HG02943 (cell line): Measurements from ENCODE around the gene BRI3.
"Not testable (repeated sequence)": the region's sequence is repeated elsewhere in the genome, so short reads cannot be mapped to it uniquely, and the experiment has no call there.

Source experiments
- ATAC-seq: cut with Tn5 transposase; IDR thresholded peaks from one replicate; pipeline ENCODE4 v1.9.1; 2021; ENCODE audit warnings: mild to moderate bottlenecking, low read depth, moderate library complexity; ENCODE audit not compliant: unreplicated experiment

The BRI3 gene

DNA sequence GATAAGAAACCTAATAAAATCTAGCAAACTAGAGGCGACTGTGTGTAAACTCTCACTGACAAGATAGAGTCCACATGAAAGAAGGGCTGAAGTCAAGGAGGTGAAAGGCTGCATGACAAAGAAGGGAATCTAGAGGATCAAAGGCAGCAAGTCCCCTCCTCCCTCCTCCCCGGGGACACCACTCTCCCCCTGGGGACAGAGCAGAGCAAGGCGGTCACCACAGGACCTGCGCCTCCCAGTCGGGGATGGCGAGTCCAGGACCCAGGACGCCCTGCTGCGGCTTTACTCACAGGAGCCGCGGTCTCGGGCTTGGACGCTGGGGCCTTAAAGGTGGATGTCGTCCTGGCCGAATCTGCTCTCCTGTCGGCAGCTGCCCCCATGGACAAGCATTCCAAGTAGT, 22.4 kb downstream of the BRI3 start:
- no peak for ATAC-seq

DNA sequence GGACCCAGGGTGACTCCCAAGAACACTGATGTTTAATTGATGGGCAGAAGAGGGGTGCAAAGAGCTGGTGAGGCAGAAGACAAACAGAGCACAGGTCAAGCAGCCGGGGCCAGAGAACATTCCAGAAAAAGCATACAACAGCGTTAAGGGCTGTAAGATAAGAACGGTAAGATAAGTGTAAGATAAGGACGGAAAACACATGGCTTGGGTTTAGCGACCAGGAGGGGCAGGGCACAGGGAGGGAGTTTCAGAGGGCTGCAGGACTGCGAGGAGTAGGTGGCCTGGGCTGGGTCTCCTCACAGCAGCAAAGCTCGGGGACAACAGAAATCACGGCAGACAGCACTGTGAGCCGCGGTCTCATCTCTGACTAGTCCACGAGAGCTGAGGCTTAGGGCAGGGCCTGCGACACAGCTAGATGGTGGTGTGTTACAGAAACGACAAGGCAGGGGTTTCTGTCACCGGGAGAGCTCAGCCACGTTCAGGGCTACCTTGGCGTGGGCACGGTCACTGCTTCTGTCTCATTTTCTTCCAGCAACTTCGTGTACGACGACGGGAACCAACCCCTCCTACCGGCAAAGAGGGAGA, 24.6 kb downstream of the BRI3 start:
- no peak for ATAC-seq

DNA sequence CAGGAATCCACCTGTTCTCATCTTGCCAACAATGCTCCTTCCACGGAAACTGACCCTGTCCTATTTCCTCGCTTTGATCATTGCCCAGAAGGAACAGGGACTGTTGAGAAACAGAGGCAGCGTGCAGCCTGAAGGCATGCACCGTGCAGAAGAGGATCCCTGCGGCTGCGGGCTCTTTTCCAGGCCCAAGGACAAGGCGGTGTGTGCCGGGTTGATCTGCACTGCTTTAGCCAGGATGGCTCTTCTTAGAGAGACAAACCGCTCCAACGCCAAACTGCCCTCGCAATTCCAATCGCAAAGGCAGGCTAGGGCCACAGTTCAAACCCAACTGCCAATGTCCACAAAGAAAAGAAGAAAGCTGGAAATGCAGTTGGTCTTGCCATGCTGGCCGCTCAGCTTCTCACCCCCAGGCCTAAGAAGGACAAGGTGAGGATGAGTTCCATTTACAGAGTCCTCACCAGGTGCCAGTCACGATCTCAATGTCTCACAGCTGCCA, 26.5 kb downstream of the BRI3 start:
- ATAC-seq: no peak

DNA sequence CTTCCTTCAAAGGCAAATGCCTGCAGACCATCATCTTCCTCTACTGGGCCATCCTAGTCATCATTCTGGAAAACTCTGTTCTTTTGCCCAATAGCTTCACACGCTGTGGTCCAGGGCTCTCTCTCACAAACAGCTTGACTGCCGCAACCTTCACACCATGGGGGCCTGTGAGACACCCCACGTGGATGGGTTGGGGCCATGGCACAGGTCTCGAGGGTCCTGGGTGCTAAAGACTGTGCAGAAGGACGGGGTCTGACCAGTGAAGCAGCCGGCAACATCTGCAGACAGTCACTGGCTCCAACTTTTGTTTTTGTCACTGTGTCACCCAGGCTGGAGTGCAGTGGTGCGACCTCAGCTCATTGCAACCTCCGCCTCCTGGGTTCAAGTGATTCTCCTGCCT, 28.1 kb downstream of the BRI3 start:
- no peak for ATAC-seq

DNA sequence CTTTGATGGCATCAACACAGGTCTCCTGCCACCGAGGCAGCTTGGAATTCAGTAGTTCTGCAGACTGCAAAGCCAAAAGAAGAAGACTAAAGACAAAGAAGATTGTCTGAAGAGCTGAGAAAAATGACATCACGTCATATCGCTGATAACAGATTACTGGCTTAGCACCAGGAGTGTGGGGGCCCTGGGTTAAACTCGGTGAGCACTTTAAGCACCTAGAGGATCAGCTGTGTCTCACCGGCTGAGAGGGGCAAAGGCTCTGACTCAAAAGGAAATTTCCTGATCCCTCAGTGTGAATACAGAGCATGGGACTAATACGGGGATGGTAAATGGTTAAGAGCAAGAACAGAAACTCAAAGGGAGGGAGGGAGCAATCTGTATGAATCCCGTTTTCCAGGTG, 30.7 kb downstream of the BRI3 start:
- no peak for ATAC-seq

DNA sequence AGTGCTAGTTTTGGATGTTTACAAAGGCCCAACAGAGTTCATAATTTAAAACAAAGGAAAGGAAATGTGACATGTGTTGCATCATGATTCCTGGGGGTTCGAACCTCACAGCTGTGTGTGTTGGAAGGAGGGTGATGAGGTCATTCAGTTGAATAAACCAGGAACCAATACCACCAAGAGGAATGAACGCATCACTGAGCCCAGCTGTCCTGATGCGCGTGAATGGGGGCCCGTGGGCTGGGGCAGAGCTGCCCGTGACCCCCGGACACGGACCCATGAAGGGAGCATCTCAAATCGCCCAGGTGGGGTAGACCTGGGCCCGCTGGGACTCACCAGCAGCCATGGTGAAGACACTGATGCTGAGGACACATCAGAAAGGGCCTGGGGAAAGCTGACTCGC, 33.0 kb downstream of the BRI3 start:
- ATAC-seq: no peak

DNA sequence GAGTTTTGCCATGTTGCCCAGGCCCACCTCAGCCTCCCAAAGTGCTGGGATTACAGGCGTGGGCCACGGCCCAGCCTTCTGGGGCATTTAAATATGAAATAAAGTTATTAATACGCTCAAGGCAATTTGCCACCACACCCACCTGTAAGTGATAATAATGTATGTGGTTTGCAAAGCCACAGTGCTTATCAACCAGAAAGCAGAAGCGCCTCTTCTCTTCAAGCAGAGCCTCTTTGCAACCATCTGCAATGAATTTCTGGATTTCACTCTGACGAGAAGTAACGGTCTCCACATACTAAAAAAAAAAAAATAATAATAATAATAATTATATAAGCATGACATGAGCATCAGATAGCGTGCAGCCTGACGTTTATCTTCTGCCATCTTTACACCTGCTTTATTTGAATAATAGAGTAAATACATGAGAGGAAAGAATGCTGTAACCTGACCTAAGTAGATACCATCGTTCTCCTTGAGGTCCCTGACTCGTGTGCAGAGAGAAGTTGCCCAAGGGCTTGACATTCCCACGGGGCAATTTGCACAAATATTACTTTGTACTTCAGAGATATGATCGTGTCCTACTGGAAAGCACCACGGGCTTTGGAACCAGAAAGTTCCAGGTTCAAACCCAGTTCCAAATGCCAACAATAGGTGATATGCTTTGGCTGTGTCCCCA, 34.0 kb downstream of the BRI3 start:
- no peak for ATAC-seq

DNA sequence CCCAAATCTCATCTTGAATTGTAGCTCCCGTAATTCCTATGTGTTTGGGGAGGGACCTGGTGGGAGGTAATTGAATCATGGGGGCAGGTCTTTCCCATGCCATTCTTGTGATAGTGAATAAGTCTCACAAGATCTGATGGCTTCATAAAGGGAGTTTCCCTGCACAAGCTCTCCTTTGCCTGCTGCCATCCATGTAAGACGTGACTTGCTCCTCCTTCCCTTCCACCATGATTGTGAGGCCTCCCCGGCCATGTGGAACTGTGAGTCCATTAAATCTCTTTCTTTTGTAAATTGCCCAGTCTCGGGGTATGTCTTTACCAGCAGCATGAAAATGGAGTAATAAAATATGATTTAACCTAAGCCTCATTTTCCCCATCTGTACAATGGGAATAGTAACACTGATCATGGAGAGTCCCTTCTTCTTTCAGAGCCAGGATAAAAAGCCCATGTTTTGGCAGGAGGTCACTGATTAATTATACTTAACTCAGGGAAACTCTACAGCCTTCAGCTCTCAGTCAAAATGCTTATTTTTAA, 34.6 kb downstream of the BRI3 start:
- ATAC-seq: not testable (repeated sequence)

DNA sequence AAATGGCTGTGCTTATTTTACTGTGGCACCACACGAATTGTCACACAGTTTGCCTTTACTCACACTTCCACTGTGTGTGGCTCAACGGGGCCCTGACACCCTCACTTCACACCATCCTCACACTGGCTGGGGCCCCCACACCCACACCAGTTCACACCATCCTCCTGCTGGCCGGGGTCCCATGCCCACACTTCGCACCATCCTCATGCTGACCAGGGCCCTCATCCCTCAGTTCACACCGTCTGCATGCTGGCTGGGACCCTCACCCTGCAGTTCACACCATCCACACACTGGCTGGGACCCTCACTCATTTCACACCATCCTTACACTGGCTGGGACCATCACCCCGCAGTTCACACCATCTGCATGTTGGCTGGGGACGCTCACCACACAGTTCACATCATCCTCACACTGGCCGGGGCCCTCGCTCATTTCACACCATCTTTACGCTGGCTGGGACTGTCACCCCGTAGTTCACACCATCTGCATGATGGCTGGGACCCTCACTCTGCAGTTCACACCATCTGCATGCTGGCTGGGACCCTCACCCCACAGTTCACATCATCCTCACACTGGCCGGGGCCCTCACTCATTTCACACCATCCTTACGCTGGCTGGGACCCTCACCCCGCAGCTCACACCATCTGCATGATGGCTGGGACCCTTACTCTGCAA, 36.0 kb downstream of the BRI3 start:
- ATAC-seq: no peak

DNA sequence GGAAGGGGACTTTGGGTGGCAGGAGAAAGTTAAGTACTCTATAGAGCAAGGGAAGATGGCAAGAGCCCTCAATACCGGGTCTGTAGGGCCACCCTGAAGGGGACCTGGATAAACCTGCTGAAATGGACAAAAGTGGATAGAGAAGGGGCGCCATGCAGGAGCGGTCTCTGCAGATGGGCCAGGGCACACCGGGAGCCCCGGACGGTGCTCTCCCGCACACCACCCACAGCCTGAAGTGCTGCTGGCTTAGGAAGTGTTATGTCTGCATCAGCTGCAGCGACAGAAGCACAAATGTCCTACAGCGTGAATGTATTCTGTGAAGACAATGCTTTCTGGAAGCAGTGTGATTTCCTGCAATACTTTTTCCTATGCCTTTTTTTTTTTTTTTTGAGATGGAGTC, 37.7 kb downstream of the BRI3 start:
- no peak for ATAC-seq

DNA sequence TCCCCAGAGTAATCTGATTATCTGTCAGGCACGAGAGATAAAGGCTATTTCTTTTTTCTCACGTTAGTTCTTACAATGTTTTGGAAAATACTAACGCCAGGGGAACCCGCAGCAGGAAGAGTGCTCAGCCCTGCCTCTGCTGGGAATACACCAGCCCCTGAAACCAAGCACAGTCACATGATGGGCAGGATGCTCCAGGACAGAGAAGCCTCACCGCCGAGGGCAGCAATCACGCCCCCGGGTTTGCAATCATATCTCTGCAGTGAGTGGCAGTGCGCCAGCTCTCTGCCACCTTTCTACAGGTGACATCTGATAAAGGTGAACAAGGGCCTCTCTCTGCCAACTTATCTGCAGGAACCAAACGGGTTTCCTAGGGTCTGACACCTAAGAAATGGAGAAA, 39.8 kb downstream of the BRI3 start:
- ATAC-seq: no peak

DNA sequence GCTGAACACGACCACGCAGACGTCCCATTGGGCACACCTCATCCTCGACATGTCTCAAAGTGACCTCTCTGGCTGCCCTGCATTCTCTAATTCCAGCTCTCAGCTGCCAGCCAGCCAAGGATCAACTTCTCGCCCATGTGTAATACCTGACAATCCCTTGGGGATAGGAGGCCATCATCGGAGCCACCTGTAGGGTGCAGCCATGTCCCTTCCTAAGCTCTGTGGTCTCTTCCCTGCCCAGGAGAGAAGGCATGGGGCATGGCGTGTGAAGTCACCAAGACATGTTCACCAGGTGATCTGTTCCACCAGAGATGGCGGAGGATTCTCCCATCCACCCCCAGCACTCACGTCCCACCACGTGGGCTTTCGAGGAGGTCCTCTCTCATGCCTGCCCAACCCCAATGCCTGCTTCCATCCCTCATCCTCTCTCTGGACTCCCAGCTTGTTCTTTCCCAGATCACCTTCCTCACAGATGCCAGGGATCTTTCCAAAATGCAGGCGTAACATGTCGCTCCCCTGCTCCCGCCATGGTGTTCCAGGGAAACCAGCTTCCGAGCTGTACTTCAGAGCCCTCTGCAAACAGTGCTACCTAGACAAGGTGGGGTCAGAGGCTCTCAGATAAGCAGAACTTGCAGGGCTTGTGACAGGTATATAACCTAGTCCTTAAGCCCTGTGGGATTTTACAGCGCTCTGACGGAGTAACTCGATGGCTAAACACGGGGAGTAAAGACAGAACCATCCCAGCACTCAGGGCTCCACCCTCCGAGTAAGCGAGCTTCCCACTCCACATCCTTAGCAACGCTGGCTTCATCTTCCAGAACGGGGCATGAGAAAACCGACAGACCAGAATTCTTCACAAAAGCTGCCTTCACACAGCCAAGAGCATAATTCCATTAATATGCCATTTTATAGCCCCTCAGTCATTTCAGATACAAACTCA, 41.1 kb downstream of the BRI3 start:
- no peak for ATAC-seq

DNA sequence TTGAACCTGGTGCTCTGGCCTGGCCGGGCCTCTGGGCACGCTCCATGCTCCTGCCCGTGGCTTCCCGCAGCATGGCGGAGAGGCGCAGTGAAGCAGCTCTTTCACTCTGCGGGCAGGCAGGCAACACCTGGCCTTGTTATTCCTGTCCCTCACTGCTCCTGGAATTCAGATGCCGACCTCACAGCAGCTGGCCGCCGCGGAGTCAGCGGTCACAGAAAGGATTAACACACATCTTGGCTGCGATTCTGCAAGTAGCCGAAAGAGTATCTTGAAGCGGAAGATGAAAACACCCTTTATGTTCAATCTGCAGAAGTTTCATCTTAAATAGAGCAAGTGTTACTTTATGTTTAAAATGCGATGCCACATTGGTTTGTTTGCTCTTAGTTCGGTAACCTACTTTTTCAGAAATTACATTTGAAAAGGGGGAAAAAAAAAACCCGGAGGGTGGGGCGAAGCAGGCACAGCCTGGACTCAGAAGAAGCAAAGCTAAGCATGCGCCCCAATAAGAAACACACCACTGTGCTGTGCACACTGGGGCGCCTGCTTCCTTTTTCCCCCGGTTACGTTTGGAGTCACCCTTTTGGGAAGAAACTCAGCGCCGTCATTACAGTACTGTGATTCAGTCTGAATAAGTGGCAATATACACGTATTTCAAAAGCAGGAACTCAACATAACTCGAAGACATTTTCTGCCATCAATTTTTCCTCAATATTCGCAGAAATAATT, 42.3 kb downstream of the BRI3 start:
- no peak for ATAC-seq

DNA sequence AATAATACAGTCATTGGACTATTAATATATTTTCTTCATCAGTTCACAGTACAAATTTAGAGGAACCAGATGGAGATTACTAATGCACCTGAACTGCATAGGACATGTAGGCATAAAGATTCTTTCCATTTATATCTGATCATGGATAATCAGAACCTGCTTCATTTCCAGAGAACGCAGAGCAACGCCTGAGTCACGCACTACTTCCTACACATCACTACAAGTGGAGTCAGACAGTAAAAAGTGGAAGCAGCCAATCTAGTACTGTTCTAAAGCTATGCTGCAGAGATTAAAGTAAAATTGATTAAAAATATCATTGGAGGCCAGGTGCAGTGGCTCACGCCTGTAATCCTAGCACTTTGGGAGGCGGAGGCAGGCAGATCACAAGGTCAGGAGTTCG, 43.3 kb downstream of the BRI3 start:
- no peak for ATAC-seq

DNA sequence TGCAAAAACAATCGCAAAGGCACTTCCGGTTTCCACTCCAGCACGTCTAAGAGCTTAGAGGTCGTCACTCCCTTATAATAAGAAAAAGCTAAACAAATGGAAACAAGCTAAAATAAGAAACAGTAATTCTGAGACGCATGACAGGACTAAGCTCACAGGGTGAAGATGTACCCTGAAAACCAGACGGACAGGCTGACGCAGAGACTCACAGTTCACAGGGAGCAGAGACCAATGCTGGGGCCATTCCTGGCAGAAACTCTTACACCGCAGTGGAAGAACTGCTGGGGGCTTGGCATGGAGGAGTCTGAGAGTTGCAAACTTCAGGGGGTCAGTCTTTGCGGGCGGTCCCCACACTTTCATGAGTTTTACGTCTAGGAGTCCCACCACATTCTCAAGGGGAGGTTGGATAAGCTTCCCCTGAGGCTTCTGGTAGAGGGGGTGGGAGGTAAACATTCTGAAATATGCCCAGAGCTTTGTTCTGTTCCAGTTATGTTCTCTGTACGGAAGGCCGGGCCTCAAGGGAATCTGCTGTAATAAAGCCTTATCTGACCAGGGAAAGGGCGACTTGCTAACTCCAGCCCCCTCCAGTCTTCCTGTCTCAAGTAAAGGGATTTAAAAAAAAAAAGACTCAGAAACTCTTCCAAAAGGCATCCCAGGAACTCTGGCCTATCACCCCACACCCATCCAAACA, 47.8 kb downstream of the BRI3 start:
- no peak for ATAC-seq

DNA sequence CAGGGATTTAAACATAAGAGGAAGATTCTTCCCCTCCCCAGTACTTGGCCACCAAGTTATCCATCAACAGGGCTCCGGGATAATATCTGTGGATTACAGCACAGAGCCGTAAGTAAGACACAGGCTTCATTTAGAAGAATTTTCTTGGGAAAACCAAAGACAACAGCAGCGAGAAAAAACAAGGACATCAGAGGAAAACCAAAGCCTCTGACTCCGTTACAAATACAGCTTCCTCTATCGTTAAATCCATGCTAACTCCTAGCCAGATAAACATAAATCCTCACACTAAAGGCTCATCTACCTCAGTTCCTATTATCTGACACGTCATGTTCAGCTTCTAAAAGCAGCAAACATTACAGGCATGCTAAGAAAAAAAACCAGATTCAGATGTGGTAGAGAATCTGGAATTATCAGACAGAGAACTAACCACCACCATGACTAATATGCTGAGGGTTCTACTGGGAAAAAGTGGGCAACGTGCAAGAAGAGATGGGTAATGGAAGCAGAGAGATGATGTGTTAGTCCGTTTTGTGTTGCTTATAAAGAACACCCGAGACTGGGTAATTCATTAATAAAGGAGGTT, 48.4 kb downstream of the BRI3 start:
- no peak for ATAC-seq

DNA sequence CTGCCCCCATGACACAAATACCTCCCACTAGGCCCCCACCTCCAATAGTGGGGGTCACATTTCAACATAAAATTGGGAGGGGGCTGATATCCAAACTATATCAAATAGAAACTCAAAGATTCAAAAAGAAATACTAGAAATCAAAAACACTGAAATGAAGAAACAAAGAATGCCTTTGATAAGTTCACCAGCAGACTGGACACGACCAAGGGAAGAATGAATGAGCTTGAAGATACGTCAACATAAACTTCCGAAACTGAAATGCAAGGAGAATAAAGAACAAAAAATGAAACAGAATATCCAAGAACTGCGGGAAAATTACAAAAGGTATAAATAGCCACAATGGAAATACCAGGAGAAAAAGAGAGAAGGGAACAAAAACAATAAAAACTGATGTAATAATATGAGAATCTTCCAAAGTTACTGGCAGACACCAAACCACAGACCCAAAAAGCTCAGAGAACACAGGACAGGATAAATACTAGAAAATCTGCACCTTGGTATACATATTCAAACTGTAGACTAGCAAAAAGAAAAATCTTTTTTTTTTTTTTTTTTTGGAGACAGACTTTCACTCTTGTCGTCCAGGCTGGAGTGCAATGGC, 49.5 kb downstream of the BRI3 start:
- ATAC-seq: no peak

DNA sequence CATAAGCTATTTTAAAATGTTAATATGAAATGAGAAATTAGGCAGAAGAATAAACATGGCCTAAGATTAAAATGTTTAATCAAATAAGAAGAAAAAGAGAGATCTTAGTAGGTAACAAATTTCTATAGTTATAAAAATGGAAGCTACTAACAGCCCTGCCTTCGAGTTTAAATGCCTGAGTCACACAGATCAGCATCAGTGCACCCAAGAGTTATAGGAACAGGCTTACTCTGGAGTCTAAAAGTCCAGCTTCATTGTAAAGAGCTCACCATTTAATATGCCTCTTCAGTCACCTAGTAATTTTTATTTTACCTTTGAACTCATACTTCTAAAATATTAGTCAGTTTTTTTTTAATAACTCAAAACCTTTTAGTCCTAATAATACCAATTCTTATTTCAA, 52.6 kb downstream of the BRI3 start:
- no peak for ATAC-seq
